HG02938 (cell line): ENCODE measurements around the gene NEK6.

Experiments used
- ATAC-seq: cut with Tn5 transposase; IDR thresholded peaks from one replicate; pipeline ENCODE4 v1.9.1; 2021; ENCODE audit warnings: mild to moderate bottlenecking, moderate library complexity; ENCODE audit not compliant: unreplicated experiment

NEK6 gene

DNA sequence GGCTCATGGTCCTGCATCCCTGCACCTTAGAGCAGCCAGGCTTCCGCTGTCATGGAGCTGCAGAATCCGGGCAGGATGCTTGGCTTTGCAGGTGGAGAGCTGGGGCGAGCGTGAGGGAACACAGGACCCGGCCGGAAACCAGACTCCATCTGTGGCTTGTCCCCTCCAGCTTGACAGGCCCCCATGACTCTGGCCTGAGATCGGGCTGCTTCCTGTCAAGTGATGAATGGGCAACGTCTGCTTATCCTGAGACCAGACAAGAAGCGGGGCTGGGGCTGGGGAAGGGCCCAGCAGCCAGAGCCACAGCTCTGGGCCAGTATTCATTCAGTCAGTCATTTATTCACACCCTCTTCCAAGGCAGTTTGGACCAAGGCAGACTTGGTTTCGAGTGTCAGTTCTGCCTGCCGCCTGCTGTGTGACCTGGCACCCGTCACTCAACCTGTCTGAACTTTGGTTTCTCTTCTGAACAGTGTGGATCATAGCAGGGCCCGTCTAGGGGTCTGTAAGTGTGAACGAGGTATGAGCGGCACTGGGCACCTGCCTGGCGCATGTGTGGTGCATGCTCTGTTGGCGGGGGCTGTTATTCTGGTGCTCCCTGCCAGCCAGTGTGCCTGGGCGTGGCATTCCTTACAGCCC, 37.5 kb downstream of the NEK6 start:
- no peak for ATAC-seq

DNA sequence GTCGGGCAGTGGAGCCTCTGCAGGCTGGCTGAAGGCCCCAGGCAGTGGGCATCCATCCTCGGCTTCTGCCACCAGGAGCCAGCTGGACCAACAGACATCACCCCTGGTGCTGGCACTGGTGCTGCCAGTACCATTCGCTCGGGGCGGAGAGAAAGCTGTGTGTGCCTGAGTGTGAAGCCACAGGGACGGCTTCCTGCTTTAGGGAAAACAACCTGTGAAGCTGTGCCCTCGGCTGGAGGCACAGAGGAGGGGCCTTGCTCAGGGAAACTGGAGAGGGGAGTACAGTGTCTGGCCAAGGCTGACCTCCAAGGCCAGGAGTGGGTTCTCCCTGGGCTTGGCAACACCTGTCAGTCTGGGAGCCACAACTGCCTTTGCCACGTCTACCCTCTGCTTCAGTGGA, 38.3 kb downstream of the NEK6 start:
- no peak for ATAC-seq

DNA sequence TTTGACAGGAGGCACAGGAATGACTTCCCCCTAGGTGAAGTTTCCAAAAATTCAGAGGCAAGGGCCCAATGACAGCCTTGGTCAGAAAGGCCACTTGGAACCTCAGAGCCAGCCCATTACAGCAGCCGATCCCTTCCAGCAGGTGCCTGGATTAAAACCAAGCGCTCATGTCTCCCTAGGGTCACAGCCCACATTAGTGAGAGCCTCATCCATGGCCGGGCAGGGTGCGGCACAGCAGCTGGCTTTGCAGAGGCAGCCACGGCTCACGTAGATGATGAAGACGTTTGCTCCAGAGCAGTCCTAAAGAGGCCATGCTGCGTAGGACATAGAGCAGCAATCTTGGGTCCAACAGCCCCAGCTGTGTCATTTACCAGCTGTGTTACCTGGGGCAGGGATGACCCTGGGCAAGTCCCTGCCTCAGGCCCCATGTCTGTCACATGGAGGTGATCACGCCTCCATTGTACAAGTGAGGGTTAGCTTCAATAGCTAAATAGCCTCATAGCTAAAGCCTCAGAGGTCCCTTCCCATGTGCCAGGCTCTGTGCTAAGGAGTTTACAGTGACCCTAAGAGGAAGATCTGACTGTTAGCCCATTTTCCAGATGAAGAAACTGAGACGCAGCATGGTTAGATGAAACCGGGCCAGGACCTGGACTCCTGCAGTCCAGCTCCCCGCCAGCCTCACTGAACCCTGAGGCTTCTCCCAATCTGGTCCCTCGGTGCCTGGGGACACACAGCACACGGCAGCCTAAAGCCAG, 39.2 kb downstream of the NEK6 start:
- ATAC-seq: no peak

DNA sequence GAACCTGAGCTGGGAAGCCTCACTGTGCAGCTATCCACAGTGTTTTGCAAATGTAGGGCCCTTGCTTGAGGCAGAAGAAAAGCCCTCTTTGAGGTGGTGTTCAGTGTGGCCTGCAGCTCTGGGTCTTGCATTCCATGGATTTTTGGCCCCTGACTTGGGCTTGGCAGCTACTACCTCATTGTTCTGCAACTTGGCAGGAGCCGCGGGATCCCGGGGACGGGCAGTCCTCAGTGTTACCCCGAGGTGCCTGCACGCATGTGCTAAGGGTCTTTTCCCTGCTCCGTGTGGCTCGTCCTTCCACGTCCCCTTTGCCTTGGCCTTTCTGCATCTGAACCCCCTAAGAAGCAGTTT, 39.8 kb downstream of the NEK6 start:
- ATAC-seq: no peak

DNA sequence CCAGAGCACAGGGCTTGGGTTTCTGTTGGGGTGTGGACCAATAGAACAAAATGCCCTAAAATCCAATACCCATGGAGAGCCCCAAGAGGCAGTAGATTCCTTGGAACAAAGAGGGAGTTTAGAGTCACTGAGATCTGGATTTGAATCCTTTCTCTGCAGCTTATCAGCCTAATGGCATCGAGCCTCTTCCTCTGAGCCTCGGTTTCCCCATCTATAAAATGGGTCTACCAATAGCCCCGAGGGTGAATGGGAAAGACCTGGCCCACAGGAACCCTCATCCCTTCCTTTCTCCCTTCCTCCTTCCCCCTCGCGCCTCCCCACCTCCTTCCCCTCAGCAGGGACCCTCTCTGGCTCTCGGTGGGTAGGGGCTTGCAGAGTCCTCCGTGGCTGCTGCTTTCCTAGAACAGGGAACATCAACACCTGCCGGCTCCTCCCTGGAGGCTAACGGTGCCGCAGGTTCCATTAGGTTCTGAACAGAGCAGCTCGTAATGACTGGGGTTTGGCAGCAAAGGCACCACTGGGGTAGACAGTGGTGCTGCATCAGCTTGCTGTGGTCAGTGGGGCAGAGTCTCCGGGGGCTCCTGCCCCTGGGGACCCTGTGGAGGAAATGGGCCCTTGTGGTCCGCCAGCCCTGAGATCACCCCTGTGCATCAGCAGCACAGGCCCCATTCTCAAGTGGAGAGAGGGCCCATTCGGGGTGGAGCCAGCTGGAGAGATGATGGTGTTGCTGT, 40.3 kb downstream of the NEK6 start:
- ATAC-seq: no peak

DNA sequence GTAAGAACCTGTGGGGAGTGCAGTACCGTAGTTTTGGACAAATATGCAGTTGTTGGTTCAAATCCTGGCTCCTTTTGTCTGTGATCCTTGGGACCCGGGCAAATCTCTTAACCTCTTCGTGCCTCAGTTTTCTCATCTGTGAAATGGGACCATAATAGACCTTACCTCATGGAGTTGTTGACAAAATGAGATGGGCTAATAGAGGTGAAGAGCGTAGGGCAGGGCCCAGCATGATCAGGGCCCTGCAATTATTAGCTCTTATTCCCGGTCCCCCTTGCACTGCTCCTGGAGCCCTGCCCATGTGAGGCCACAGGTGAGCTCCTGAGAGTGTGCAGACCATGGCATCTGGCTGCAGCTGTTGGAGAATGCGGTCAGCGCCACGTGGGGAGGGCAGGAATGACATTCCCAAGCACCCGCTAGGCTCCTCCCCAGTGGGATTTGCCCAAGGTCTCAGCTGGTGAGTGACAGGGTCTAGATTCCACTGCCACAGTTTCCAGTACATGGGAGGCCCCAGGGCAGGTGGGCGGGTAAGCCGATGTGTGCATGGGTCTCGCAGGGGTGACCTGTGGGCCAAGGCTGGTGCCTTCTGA, 41.0 kb downstream of the NEK6 start:
- no peak for ATAC-seq

DNA sequence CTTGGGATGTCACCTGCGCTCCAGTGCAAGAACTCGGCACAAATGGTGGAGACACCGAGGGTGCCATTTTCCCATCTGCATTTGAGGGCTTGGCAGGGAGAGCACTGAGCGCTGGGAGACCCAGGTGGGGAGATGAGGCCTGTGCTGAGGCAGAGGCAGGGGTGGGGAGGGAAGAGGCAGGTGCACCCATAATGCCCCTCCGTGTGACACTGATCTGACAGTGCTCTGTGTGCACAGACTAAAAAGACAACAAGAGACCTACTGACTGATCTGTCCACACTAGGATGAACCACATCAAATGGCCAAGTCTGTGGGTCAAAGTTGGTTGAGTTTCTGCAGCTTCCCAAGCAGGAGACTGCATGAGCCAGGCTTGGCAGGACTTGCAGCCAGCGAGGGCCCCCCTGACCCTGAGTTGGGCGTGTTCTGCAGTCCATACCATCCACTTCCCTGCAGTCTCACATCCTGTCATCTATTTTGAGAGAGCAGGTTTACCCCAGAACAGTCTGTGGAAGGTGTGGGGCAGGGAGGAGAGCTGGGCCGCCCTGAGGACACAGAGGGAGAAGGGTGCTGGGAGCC, 41.9 kb downstream of the NEK6 start:
- ATAC-seq: no peak

DNA sequence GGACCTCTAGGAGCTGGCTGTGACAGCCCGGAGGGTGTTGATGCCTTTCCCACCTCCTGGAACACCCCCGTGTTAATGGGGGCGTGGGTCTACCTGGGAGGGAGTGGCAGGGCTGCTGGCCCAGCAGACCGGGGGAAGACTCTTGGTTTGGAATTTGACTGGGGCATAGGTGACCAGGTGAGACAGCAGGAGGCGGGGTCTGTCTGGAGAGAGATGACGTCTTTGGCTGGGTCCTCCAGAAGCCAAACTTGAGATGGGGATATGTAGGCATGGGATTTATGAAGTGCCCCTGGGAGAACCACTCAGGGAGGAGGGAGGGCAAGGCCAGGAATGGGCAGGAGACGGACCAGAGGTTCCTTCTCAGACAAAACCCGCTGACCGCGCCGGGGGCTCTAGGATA, 42.6 kb downstream of the NEK6 start:
- ATAC-seq: no peak

DNA sequence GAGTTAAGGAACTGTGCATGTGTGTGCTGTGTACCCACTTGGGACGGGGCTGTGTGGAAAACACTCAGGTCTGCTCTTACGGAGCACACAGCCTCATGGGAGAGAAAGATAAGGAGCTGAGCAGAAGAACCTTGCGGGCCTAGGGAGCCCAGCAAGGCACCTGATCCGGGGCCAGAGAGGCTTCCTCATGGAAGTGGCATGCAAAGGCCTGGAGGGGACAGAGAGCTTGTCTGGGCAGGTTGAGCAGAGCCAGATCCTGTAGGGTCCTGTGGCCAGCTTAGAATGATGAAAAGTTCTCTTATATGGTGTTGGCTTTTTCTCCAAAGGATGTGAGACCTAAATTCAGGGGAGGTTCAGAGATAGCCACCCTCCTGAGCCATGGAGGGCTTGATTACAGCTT, 45.2 kb downstream of the NEK6 start:
- ATAC-seq: no peak

DNA sequence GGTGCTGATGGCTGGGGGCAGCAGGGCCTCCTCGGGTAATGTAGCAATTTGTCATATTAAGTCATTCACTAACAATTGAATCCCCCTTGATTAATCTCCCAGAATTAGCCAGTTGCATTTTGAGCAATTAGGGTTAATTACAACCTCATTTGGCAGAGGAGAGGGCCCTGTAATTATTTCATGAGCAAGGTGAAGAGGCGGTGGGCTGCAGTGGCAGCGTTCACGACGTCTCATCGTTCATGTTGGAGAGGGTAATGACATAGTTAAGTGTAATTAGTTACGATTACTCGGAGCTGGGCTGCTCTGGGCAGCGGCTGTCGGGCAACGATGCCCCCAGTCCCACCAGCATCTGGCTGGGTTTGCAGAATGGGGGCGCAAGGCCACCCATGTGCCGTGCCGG, 46.0 kb downstream of the NEK6 start:
- no peak for ATAC-seq

DNA sequence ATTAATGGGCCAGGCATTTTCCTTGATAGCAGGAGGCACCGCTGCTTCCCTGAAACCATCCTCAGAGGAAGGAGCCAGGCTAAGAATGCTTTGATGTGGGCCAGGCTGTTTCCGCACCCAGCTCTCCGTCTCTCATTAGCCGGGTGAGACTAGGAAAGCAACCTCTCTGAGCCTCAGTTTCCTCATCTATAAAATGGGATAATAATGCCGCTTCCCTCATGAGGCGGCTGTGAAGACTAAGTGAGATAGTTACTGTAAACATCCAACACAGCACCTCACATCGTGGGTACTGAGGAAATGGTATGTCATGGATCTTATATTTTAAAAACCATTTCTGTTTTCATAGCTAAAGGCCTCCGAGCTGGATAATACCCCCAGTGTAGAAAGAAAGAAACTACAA, 46.5 kb downstream of the NEK6 start:
- no peak for ATAC-seq

DNA sequence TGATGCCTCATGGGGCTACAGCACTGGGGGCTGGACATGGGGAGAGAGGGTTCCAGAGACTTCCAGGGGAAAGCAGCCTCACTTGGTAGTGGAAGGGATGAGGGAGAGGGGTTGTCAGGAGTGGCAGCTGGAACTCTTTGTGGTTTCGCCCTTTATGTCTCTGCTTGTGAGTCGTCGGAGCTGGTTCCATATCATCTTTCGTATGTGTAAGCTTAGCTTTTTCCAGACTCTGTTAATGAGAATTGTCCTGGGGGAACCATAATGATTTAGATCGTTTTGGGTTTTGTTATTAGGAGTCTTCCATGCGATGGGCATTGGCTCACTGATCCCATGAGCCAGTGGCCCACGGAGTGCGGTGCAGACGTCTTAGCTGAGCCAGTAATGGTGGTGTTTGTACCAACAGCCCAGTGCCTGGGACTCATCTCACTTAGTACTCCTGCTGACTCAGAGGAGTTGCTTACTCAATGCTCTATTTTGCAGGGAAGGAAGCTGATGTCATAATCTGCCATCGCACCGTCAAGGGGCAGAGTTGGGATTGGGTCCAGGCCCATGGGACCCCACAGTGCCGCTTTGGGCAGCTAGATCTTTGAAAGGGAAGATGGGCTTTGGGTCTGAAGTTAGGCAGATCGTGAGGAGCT, 48.5 kb downstream of the NEK6 start:
- no peak for ATAC-seq

DNA sequence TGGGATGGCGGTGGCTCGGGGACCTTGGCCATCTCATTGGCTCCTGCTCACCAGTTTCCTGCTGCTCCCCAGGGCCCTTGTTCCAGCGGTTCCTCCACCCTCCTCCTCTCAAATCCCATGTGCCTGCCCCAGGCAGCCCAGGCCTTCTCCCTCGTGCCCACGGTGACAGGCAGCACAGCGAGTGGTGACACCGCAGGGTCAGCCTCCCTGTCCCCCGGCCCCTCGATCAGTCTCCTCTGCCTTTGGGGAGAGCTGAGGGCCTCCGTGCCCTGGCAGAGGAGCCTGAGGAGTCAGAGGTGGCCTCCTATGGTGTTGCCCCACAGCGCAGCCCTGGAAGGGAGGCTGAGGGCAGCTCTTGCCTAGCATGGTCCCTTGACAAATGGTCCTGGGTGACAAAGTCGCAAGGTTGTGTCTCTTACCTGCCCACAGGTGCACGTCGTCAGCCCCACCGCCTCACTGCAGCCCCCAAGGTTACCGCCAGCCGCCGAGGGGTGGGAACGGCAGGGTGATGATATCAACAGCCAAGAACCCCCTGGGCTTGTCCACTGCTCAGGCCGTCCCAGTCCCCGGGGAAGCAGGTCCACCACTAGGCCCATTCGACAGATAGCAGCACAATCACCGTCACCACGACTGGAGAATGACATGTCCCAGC, 49.8 kb downstream of the NEK6 start:
- no peak for ATAC-seq

DNA sequence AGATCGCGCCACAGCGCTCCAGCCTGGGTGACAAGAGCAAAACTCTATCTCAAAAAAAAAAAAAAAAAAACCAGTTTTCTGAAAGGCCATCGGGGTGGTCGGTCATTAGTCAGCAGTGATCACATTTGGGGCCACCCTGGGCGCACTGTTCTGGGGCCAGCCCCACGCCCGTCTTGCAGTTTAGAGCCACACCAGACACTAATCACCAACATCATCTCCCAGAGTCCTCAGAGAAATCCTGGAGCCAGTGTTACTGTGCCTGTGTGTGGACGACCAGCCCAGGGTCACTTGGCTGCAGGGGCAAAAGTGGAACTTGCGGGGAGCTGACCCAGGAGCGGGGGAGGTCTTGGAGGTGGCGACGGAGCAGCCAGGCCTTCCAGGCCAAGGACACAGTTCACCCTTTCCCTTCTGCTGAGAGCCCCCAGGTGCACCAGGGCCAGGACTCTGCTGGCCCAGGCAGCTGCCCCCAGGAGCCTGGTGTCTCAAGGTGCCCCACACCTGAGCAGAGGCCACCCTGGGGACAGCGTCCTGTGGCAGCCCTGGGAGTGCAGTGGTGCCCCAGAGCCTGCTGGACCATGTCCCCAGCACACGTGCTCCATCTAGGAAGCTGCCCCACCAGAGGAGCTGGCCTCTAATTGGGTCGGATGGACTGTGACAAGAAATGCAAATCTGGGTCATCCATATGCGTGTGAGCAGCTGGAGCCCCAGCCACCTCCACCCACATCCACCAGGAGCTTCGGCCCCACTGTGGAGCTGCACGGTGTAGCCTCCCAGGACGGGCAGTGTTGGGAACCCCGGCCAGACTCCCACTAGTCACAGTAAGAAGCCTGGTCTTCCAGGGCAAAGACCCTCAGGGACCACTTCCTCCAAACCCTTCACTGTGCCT, 51.1 kb downstream of the NEK6 start:
- no peak for ATAC-seq

DNA sequence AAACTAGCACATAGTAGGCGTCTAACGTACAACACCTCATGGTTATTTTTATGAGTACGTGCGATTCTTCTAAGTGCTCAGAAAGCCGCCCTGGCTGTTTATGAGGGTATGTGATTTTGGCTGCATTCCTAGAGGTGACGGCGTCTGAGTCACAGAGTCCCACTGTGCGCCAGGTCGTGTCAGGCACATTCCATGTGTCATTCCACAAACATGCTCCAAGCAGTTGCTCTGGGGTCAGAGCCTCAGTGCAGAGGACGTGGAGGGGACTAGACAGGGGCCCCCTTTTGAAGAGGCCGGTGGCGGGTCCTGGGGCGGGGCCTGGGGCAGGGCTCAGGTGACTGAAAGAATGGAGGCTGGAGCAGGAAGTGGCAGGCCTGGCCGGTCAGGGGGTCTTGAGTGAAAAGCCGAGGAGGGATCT, 51.9 kb downstream of the NEK6 start:
- no peak for ATAC-seq

DNA sequence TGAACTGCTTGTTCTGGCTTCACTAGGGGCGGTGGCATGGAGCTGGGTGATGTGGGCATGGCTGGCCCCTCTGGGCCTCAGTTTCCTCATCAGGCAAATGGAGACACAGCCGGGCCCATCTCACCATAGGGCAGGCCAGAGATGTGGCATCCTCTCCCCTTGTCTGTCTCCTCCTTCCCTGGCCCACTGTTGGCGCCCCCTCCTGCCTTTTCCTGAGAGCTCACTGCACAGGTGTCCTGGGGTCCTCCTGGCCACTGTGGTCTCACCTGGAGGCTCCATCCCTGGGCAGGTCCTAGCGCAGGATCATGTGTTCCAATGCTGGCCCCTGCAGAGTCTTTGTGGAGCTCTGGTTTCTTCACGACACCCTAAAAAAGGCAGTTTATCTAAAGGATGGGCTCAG, 53.5 kb downstream of the NEK6 start:
- no peak for ATAC-seq

DNA sequence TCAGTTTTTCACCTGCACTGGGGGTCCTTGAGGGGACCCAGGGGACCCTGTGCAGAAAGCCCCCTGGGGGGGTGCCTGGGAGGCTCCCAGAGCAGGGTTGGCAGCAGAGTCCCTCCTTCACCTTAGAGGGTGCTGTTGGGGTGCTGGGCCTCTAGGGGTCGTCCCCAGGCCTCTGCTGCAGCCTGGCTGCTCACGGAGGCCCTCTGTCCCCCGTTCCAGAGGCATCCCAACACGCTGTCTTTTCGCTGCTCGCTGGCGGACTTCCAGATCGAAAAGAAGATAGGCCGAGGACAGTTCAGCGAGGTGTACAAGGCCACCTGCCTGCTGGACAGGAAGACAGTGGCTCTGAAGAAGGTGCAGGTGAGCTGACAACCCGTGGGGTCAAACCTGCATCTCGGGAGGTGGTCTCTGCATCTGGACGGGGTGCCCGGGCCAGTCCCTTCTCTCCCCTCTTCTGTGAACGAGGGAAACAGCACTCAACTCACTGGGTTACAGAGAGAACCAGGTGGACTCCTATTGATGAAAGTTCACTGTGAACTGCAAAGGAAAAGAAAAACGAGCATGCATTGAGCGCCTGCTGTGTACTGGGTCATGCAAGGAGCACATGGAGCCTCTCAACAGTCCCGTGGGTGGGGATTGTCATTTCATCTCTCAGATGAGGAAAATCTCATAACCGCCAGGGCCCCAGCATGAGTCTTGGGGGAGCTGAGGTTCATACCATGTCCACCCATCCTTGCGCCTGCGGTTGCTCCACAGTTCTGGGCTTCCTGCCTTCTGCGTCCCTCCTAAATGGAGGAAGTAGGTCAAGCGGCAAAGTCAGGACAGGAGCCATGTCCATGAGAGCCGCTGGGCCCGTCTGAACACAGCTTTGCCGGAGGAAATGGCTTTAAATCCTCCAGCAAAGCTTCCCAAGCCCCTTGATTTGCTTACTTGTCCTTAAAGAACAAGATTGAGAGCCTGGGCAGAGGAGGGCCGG, 54.8 kb downstream of the NEK6 start:
- no peak for ATAC-seq

DNA sequence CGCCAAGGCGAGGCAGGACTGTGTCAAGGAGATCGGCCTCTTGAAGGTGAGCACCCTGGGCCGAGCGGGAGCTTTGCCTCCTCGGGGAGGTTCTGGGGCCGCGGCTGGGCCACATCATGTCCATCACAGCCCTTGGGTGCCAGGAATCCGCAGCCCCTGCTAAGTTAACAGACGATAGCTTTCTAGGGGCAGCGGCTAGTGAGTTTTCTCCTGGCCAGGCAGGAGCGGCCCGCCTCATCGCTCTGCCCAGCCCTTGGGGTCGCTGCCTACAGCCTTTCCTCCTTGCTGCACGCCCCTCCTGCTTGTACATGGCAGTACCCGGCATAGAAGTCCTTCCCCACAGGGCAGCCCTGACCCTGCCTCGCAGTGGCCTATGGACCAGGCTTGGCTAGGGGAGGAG, 56.2 kb downstream of the NEK6 start:
- ATAC-seq: no peak
